HG03378 (cell line): ENCODE data around the gene SIGLEC12.
"Not testable (repeated sequence)": the region's sequence is repeated elsewhere in the genome, so short reads cannot be mapped to it uniquely, and the experiment has no call there.

Experiments used
- ATAC-seq: cut with Tn5 transposase; IDR thresholded peaks from one replicate; pipeline ENCODE4 v1.9.1; 2021; ENCODE audit warnings: mild to moderate bottlenecking, moderate library complexity; ENCODE audit not compliant: unreplicated experiment

Gene SIGLEC12

GRCh38 chr19:51460164-51460992 is 41.2 kb downstream of the SIGLEC12 start:
- no peak for ATAC-seq

GRCh38 chr19:51458899-51459505 is 42.6 kb downstream of the SIGLEC12 start:
- ATAC-seq = no peak

- ATAC-seq = no peak
Measured at GRCh38 chr19:51458051-51458645, 43.5 kb downstream of the SIGLEC12 start, which contains the start of gene SIGLEC8. SIGLEC8 (minus strand) TSS chr19:51458454; CDS start chr19:51458387, 67 bp downstream.

GRCh38 chr19:51457351-51458013 is 44.1 kb downstream of the SIGLEC12 start:
- no peak for ATAC-seq

DNA sequence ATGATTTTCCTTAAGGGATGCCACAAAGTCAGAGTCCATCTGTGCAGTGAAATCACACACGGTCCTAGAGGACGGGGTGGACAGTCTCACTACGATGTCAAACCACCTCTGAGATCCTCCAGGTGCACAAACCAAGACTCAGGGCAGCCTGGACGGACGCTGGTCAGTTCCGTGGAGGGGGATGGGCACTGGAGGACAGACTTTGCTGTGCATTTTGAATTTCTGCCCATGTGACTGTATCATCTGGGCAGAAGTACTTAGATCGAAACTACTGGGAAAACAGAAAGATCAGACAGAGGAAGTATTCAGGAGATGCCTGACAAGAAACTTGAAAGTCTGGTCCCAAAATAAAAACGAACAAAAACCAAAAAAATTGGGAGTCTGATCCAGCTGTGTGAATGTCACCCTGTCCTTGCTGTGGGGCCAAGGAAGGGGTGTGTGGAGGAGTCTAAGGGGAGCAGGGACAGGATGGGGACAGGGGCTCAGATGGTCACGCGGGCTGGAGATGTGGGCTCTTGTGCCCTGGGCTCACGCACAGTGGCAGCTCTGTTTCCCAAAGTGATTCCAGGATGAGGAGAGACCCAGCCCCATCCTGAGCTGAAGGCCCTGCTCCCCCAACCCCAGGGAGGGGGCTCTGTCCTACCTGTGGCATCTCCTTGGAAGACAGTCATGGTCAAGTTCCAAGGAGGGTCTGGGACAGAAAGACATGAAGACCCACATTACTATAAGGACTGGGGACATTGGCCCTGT is 44.9 kb downstream of the SIGLEC12 start:
- no peak for ATAC-seq

- no peak for ATAC-seq
Measured at GRCh38 chr19:51450730-51451307, 50.8 kb downstream of the SIGLEC12 start.

- no peak for ATAC-seq
Measured at GRCh38 chr19:51448411-51449016, 53.1 kb downstream of the SIGLEC12 start.

- ATAC-seq = no peak
Measured at GRCh38 chr19:51448011-51448410, 53.6 kb downstream of the SIGLEC12 start.

DNA sequence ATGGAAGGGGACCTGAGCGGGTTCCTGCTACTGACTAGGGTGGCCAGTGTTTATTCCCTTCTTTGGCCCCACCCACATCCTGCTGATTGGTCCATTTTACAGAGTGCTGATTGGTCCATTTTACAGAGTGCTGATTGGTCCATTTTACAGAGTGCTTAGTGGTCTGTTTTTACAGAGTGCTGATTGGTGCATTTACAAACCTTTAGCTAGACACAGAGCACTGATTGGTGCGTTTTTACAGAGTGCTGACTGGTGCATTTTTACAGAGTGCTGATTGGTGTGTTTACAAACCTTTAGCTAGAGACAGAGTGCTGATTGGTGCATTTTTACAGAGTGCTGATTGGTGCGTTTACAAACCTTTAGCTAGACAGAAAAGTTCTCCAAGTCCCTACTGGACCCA is 54.1 kb downstream of the SIGLEC12 start:
- ATAC-seq = not testable (repeated sequence)

DNA sequence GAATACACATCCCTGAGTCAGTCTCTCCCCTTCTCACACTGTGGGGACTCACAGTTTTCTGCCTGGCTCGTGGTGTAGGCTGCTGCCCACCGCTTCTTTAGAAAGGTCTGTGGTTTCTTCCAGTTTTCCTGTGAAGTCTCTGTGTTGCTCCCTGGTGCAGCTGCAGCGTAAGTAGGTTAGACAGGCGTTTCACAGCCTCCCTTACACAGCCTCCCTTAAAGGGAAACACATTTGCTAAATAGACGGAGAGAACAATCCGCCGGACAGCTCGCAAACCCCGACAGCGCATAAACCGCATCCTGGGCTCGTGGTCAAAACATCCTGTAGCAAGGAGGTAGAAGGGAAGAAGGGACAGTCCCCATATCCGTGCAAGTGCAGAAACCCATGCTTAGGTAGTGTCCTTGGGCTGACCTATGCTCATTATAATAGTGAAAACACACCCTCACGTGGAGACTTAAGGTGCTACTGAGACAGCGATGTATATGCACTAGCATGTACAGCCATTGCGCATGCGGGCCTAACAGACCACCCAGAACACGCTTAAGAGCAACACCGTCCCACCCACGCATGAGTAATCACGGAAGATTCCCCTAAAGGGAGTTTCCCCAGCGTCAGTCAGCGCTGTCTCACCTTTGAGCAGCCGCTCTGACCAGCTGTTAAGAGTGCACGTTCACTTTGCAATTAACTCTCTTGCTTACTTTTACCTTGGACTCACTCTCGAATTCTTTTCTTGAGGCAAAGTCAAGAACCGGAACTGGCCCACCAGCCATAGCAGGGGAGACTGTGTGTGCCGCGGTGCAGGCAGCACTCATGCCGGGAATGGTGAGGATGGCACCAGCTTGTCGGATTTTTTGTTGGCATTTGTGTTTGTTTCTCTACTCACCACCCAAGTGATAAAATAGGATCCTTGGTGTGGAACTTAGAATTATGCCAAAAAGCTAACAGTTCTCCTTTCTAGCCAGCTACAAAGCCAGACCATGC is 59.9 kb downstream of the SIGLEC12 start:
- ATAC-seq = peak; percentile 91
